Spinal cord (tissue), 10 donors: ENCODE measurements around the gene FUT4. TPM values are rescaled to one million over a fixed set of nuclear protein-coding genes. Genes with fewer than 3 reads are reported as not detected.
"Not testable (repeated sequence)": the region's sequence is repeated elsewhere in the genome, so short reads cannot be mapped to it uniquely, and the experiment has no call there.

Source experiments
- DNase-seq, 6 donors: peaks; one replicate each; pipeline versions ENCODE4 v3.0.0 to v3.0.0-alpha.2; 2013 to 2015; ENCODE audit warnings: low spot score in 6 of 6, low read depth in 4 of 6
- H3K27ac ChIP-seq: one replicate; pipeline ENCODE4 v1.5.1; 2013; ENCODE audit warnings: low read depth, low read length, control low read depth
- H3K27me3 ChIP-seq: one replicate; pipeline ENCODE4 v1.6.1; 2013; ENCODE audit warnings: low read length; ENCODE audit not compliant: control insufficient read depth, insufficient read depth
- H3K36me3 ChIP-seq: one replicate; pipeline ENCODE4 v1.6.1; 2013; ENCODE audit warnings: low read length; ENCODE audit not compliant: control insufficient read depth, insufficient read depth
- H3K4me1 ChIP-seq: one replicate; pipeline ENCODE4 v1.6.1; 2013; ENCODE audit warnings: low read length; ENCODE audit not compliant: control insufficient read depth, insufficient read depth
- H3K4me3 ChIP-seq: one replicate; pipeline ENCODE4 v1.5.1; 2013; ENCODE audit warnings: low read depth, low read length, control low read depth
- H3K9me3 ChIP-seq: one replicate; pipeline ENCODE4 v1.6.1; 2013; ENCODE audit warnings: low read length; ENCODE audit not compliant: control insufficient read depth, insufficient read depth
- WGBS: methylation state at CpG from one replicate; pipeline ENCODE4 v1.1.5; 2013; ENCODE audit warnings: missing lambda C conversion rate; ENCODE audit not compliant: insufficient coverage; 5-methylcytosine and 5-hydroxymethylcytosine counted together
- long read RNA-seq, 4 donors: transcript quantifications; one replicate each; lab custom pipeline, GENCODE V29; 2026
- polyA plus RNA-seq, 2 donors: library from polyadenylated mRNA; unstranded; fragments of 120-200 nt; gene quantifications; one replicate each; pipeline ENCODE4 v1.2.1, GENCODE V29; 2013; ENCODE audit not compliant: insufficient read length in 2 of 2
- total RNA-seq, 2 donors: library from RNA; depleted of rRNA in 1 of 2; stranded (reverse); fragments of 120-200 nt in 1 of 2; fragments of >200 nt in 1 of 2; gene quantifications; one replicate each; pipeline versions ENCODE4 v1.2.3 to v1.2.4, GENCODE V29; 2013 to 2014
- donor health status: healthy.

Gene FUT4
- total RNA-seq = 1 to 10 TPM; 5.6 to 8.0 TPM
- polyA plus RNA-seq = 1 to 10 TPM; 3.3 to 3.8 TPM
- long read RNA-seq, donor 1, full-length matches to known transcripts = 6 of 6 reads
- long read RNA-seq, donor 1, partial matches to known transcripts = 0 of 6 reads
- long read RNA-seq, donor 1, other reads (novel, unspliced or antisense) = 0 of 6 reads
- long read RNA-seq, donor 2, full-length matches to known transcripts = 2 of 2 reads
- long read RNA-seq, donor 2, partial matches to known transcripts = 0 of 2 reads
- long read RNA-seq, donor 2, other reads (novel, unspliced or antisense) = 0 of 2 reads
- long read RNA-seq, donor 3, full-length matches to known transcripts = 1 of 1 reads
- long read RNA-seq, donor 3, partial matches to known transcripts = 0 of 1 reads
- long read RNA-seq, donor 3, other reads (novel, unspliced or antisense) = 0 of 1 reads
- long read RNA-seq, donor 4, full-length matches to known transcripts = 9 of 9 reads
- long read RNA-seq, donor 4, partial matches to known transcripts = 0 of 9 reads
- long read RNA-seq, donor 4, other reads (novel, unspliced or antisense) = 0 of 9 reads

DNA sequence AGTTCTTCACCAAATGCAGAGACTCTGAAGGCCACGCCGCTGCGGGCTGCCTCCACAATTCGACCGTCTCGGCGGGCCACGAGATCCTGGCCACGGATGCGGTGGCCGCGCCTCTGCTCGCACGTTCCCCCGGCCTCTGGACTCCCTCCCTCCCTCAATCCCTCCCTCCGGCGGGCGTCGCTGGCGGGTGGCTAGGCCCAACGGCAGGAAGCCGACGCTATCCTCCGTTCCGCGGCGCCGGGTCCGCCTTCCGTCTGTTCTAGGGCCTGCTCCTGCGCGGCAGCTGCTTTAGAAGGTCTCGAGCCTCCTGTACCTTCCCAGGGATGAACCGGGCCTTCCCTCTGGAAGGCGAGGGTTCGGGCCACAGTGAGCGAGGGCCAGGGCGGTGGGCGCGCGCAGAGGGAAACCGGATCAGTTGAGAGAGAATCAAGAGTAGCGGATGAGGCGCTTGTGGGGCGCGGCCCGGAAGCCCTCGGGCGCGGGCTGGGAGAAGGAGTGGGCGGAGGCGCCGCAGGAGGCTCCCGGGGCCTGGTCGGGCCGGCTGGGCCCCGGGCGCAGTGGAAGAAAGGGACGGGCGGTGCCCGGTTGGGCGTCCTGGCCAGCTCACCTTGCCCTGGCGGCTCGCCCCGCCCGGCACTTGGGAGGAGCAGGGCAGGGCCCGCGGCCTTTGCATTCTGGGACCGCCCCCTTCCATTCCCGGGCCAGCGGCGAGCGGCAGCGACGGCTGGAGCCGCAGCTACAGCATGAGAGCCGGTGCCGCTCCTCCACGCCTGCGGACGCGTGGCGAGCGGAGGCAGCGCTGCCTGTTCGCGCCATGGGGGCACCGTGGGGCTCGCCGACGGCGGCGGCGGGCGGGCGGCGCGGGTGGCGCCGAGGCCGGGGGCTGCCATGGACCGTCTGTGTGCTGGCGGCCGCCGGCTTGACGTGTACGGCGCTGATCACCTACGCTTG, at the start of gene FUT4:
TSS of gene FUT4 (plus strand) at position 227 of the 951 bp plus-strand sequence. CDS start at position 440, 213 bp downstream.
- under 1% methylated on average over 105 of the region's 109 CpGs for WGBS
- Histone ChIP-seq H3K27ac (peak within 1 kb of the TSS; percentile 89), H3K4me3 (peak within 1 kb of the TSS; percentile 70)

GRCh38 chr11:94494126-94494680, 49.5 kb upstream of the FUT4 start:
- Histone ChIP-seq H3K4me1 (no peaks in the 10 kb centered on the region), H3K9me3 (no peaks in the 10 kb centered on the region), H3K27ac (peak overlapping the region; percentile 76), H3K36me3 (no peaks in the 10 kb centered on the region), H3K27me3 (no peaks in the 10 kb centered on the region), H3K4me3 (peak overlapping the region; percentile 99)
- DNase-seq = no peak
- WGBS = 0% methylated on average over 10 of the region's 19 CpGs

More for the DNA sequence above, at the start of gene FUT4:
- peak; percentile 42 to 92 (median 64) for DNase-seq
- peaks cover 24% of the 10 kb centered on the region for H3K4me1 ChIP-seq
- H3K36me3 ChIP-seq = peaks cover 10% of the 10 kb centered on the region
- H3K27me3 ChIP-seq = no peaks in the 10 kb centered on the region
- no peaks in the 10 kb centered on the region for H3K9me3 ChIP-seq

- H3K9me3 ChIP-seq = no peaks in the 10 kb centered on the region
- H3K4me1 ChIP-seq = no peaks in the 10 kb centered on the region
- no CpG with 5 or more reads among the region's 2 CpGs for WGBS
- no peak overlapping the region for H3K27ac ChIP-seq
- no peak for DNase-seq
- no peaks in the 10 kb centered on the region for H3K27me3 ChIP-seq
- no peak overlapping the region for H3K4me3 ChIP-seq
- no peaks in the 10 kb centered on the region for H3K36me3 ChIP-seq
Measured at GRCh38 chr11:94500181-94500580, 43.5 kb upstream of the FUT4 start.

- no peak for DNase-seq
- H3K36me3 ChIP-seq = no peaks in the 10 kb centered on the region
- H3K4me1 ChIP-seq = no peaks in the 10 kb centered on the region
- H3K9me3 ChIP-seq = no peaks in the 10 kb centered on the region
- no peak overlapping the region for H3K27ac ChIP-seq
- no CpG with 5 or more reads among the region's 2 CpGs for WGBS
- no peak overlapping the region for H3K4me3 ChIP-seq
- H3K27me3 ChIP-seq = no peaks in the 10 kb centered on the region
Measured at GRCh38 chr11:94501522-94501921, 42.2 kb upstream of the FUT4 start.

DNA sequence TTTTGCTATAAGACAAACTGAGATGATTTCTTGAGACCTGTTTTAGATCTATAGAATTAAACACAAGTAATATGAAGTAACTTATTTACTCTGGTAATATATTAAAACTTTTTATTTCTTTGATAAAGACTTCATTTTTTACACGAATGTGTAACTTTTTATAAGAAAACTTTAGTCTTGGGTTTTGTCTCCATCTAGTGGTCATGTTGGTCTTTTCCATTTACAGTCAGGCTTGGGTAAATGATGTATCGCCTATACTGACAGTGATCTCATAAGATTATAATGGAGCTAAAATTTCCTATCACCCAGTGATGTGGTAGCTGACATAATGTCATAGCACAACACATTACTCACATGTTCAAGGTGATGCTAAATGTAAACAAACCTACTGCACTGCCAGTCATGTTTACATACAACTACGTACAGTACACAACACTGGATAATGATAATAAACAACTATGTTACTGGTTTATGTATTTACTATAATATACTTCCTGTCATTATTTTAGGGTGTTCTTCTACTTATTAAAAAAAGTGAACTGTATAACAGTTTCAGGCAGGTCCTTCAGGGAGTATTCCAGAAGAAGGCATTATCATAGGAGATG, 38.9 kb upstream of the FUT4 start:
- WGBS = no CpG with 5 or more reads among the region's 3 CpGs
- Histone ChIP-seq H3K36me3 (no peaks in the 10 kb centered on the region), H3K9me3 (no peaks in the 10 kb centered on the region), H3K27ac (no peak overlapping the region), H3K27me3 (no peaks in the 10 kb centered on the region), H3K4me1 (no peaks in the 10 kb centered on the region), H3K4me3 (no peak overlapping the region)
- peak in 3 of 6 donors; percentile 57 to 88 (median 81) for DNase-seq

DNA sequence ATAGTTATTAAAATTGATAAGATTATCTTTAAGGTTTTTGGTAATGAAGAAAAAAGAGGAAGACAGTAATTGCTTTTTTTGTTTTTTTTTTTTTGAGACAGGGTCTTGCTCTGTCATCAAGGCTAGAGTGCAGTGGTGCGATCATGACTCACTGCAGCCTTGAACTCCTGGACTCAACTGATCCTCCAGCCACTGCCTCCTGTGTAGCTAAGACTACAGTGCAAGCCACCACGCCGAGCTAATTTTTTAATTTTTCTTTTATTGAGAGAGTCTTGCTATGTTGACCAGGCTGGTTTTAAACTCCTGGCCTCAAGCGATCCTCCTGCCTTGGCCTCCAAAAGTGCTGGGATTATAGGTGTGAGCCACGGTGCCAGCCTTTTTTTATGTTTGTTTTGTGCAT, 37.2 kb upstream of the FUT4 start:
- not testable (repeated sequence) for H3K4me1 ChIP-seq, H3K4me3 ChIP-seq, H3K36me3 ChIP-seq, DNase-seq, H3K27me3 ChIP-seq, H3K27ac ChIP-seq, H3K9me3 ChIP-seq
- WGBS = 100% methylated on average over 1 of the region's 5 CpGs

DNA sequence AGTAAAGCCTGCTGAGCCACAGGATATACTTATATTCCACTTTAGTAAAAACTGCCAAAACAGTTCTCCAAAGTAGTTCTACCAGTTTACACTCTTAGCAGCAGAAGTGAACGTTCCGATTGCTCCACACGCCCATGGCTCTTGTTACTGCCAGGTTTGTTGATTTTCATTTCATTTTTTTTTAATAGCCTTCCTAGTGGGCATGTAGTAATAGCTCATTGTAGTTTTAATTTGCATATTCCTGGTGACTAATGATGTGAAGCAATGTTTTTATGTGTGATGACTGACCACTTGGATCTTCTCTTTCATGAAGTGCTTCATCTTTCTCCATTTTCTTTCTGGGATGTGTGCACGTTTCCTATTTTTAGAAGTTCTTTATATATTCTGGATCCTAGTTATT, 36.2 kb upstream of the FUT4 start:
- no peaks in the 10 kb centered on the region for H3K27me3 ChIP-seq
- no CpG with 5 or more reads among the region's 4 CpGs for WGBS
- peaks cover 6% of the 10 kb centered on the region for H3K4me1 ChIP-seq
- no peaks in the 10 kb centered on the region for H3K36me3 ChIP-seq
- no peak overlapping the region for H3K4me3 ChIP-seq
- no peak overlapping the region for H3K27ac ChIP-seq
- DNase-seq = no peak
- no peaks in the 10 kb centered on the region for H3K9me3 ChIP-seq

DNA sequence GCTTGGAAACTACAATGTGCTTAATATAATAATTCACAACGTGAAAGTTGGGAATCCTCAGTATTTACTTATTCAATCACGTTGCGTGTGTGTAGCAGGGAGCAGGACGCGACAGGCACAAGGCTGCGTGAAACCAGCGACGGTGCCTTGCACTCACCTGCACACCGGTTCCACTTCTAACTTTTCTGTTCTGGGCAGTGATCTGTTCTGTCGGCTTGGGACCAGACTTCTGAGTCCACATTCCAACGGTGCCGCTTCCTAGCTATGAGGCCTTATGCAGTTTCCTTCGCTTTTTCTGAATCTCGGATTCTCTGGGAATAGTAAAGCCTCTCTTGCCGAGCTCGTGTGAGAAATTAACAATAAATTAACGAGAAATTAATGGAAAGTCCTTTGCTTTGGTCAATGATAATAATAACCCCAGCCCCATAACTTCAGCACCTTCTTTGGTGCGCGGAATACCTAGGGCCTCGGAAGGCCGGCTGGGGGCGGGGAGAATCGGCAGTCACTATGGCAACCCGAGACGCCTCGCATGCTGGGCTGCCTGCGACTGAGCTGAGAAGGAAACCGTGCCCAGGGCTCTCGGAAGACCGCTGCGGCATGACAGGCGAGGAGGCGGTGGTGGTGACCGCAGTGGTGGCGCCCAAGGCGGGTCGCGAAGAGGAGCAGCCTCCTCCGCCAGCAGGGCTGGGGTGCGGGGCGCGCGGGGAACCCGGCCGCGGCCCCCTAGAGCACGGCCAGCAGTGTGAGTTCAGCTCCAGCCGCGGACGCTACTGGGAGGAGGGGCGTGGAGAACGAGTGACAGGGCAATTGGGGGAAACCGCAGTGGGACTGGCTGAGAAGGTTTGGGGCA, 31.6 kb upstream of the FUT4 start, which contains the start of gene C11orf97:
TSS of gene C11orf97 (plus strand) at position 530 of the 850 bp plus-strand sequence. CDS start at position 598, 68 bp downstream.
- H3K4me3 ChIP-seq = peak within 1 kb of the TSS; percentile 42
- no peaks in the 10 kb centered on the region for H3K9me3 ChIP-seq
- peaks cover 9% of the 10 kb centered on the region for H3K4me1 ChIP-seq
- H3K36me3 ChIP-seq = no peaks in the 10 kb centered on the region
- H3K27ac ChIP-seq = no peak within 1 kb of the TSS
- DNase-seq = peak in 3 of 6 donors; percentile 48 to 89 (median 84)
- 12% methylated on average over 47 of the region's 53 CpGs for WGBS
- H3K27me3 ChIP-seq = no peaks in the 10 kb centered on the region
